PC-3 (cell line): Measurements from ENCODE around the gene PGAM2. TPM values are rescaled to one million over a fixed set of nuclear protein-coding genes. Genes with fewer than 3 reads are reported as not detected.

Source experiments
- ATAC-seq: fragments of 200-7000 bp; cut with Tn5 transposase; 2 replicates; pipeline ENCODE4 v1.9.1; 2020; ENCODE audit warnings: mild to moderate bottlenecking, moderate library complexity
- BruUV-seq: library from RNA; stranded (reverse); fragments of 400-500 nt; replicated peaks from 2 replicates; lab custom pipeline; 2021; lab: Mats Ljungman, UMichigan
- CTCF ChIA-PET: fragments of 300-600 bp; sonication (Branson Sonifier 250); formaldehyde crosslinking; loops from one replicate; lab custom pipeline; 2022; ENCODE audit warnings: antibody characterized with exemption; lab: Charles Lee
- POLR2A ChIA-PET: fragments of 300-600 bp; sonication (Branson Sonifier 250); formaldehyde crosslinking; loops from one replicate; lab custom pipeline; 2022; ENCODE audit warnings: antibody characterized with exemption; ENCODE audit not compliant: unreplicated experiment; lab: Charles Lee
- DNase-seq: peaks from one replicate; pipeline ENCODE4 v3.0.0-alpha.2; 2015
- H2AFZ ChIP-seq: fragments of 300-600 bp; sonication (generic); 2 replicates; pipeline ENCODE4 v1.6.0; 2016; ENCODE audit warnings: antibody characterized with exemption, low read length
- H3F3A ChIP-seq: fragments of 300-600 bp; sonication (generic); one replicate; pipeline ENCODE4 v1.6.0; 2017; ENCODE audit warnings: antibody characterized with exemption, low read length, control low read depth, mild to moderate bottlenecking; ENCODE audit not compliant: unreplicated experiment
- H3K27ac ChIP-seq: fragments of 300-600 bp; sonication (generic); 2 replicates; pipeline ENCODE4 v1.5.1; 2016; ENCODE audit warnings: mild to moderate bottlenecking, low read length
- H3K27me3 ChIP-seq: fragments of 300-600 bp; sonication (generic); 2 replicates; pipeline ENCODE4 v1.6.1; 2016; ENCODE audit warnings: low read length, mixed read lengths
- H3K36me3 ChIP-seq: fragments of 300-600 bp; sonication (generic); 2 replicates; pipeline ENCODE4 v1.6.1; 2016; ENCODE audit warnings: low read depth, mixed run types, low read length, mixed read lengths
- H3K4me1 ChIP-seq: fragments of 300-600 bp; sonication (generic); 2 replicates; pipeline ENCODE4 v1.5.1; 2016; ENCODE audit warnings: low read length; ENCODE audit not compliant: insufficient read depth
- H3K4me2 ChIP-seq: fragments of 300-600 bp; sonication (generic); 2 replicates; pipeline ENCODE4 v1.6.0; 2016; ENCODE audit warnings: low read length
- H3K4me3 ChIP-seq: fragments of 300-600 bp; sonication (generic); 2 replicates; pipeline ENCODE4 v1.5.1; 2016; ENCODE audit warnings: mild to moderate bottlenecking, low read length, mixed read lengths
- H3K79me2 ChIP-seq: fragments of 300-600 bp; sonication (generic); 2 replicates; pipeline ENCODE4 v1.6.1; 2017; ENCODE audit warnings: low read length, mixed read lengths
- H3K9ac ChIP-seq: fragments of 300-600 bp; sonication (generic); 2 replicates; pipeline ENCODE4 v1.6.0; 2016; ENCODE audit warnings: mild to moderate bottlenecking, low read length
- H3K9me2 ChIP-seq: fragments of 300-600 bp; sonication (generic); replicated peaks from 2 replicates; pipeline ENCODE4 v1.6.1; 2016; ENCODE audit warnings: mixed run types, low read length, mixed read lengths
- H3K9me3 ChIP-seq: fragments of 300-600 bp; sonication (generic); 2 replicates; pipeline ENCODE4 v1.6.1; 2016; ENCODE audit warnings: low read length, mixed read lengths
- H4K20me1 ChIP-seq: fragments of 300-600 bp; sonication (generic); 2 replicates; pipeline ENCODE4 v1.6.1; 2016; ENCODE audit warnings: low read length, mixed read lengths
- EZH2 ChIP-seq: fragments of 300-600 bp; sonication (generic); IDR thresholded peaks from one replicate; pipeline ENCODE4 v1.6.1; 2017; ENCODE audit warnings: antibody characterized with exemption, mild to moderate bottlenecking, low read length; ENCODE audit not compliant: unreplicated experiment
- EZH2phosphoT487 ChIP-seq: fragments of 300-600 bp; sonication (generic); IDR thresholded peaks from 2 replicates; pipeline ENCODE4 v1.6.1; 2018; ENCODE audit warnings: mild to moderate bottlenecking, antibody characterized with exemption, low read length, borderline replicate concordance
- intact Hi-C: fragments of 100-400 bp; cut with micrococcal nuclease; formaldehyde crosslinking; loops from 2 replicates; pipeline ENCODE4 v1.9.0; 2023
- total RNA-seq: library from RNA; depleted of rRNA; stranded (reverse); fragments of >200 nt; gene quantifications from 2 replicates; pipeline ENCODE4 v1.2.3, GENCODE V29; 2014
- TF ChIP-seq, protein P1 (sequence below): fragments of 300-600 bp; sonication (generic); conservative IDR thresholded peaks from 2 replicates; pipeline ENCODE4 v1.5.1; 2017; ENCODE audit warnings: antibody characterized with exemption, low read depth, mild to moderate bottlenecking, low read length

Gene PGAM2
- total RNA-seq, 1 experiment from 2014 or later, result 0.95 TPM

DNA sequence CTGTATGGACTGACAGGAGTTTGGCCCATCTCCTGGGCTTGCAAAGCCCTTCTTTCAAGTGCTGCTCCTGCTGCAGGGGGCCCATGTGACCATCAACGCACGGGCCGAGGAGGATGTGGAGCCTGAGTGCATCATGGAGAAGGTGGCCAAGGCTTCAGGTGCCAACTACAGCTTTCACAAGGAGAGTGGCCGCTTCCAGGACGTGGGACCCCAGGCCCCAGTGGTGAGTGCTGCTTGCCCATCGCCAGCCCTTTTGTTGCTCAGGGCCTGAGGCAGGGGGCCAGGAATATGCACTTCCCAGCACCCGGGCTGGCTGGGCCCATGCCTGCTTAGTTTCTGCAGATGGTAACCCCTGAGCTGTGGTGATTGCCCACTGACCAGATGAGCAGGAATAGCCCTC, 8.7 kb downstream of the PGAM2 start:
- H2AFZ ChIP-seq, result no peak overlapping the region
- no peak overlapping the region for H3K4me2 ChIP-seq
- no peak overlapping the region for H3K4me3 ChIP-seq
- no peaks in the 10 kb centered on the region for H3K9me2 ChIP-seq
- peaks cover 52% of the 10 kb centered on the region; the same call in 1 of the 2 replicates for H3K36me3 ChIP-seq
- no peaks in the 10 kb centered on the region for H3F3A ChIP-seq
- TF ChIP-seq, protein P1, sequence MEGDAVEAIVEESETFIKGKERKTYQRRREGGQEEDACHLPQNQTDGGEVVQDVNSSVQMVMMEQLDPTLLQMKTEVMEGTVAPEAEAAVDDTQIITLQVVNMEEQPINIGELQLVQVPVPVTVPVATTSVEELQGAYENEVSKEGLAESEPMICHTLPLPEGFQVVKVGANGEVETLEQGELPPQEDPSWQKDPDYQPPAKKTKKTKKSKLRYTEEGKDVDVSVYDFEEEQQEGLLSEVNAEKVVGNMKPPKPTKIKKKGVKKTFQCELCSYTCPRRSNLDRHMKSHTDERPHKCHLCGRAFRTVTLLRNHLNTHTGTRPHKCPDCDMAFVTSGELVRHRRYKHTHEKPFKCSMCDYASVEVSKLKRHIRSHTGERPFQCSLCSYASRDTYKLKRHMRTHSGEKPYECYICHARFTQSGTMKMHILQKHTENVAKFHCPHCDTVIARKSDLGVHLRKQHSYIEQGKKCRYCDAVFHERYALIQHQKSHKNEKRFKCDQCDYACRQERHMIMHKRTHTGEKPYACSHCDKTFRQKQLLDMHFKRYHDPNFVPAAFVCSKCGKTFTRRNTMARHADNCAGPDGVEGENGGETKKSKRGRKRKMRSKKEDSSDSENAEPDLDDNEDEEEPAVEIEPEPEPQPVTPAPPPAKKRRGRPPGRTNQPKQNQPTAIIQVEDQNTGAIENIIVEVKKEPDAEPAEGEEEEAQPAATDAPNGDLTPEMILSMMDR, result no peak
- no peak for TF ChIP-seq EZH2
- TF ChIP-seq EZH2phosphoT487, result no peak
- DNase-seq (no peak), ATAC-seq (no peak)
- 0 out of 2 replicates have a peak, but pooled peaks cover 2% of the 10 kb centered on the region for H3K79me2 ChIP-seq
- ChIA-PET CTCF (no interaction called here), POLR2A (no interaction called here)
- no TSS peak for BruUV-seq
- intact Hi-C loops, result no loop called here
- H4K20me1 ChIP-seq, result peaks cover 3% of the 10 kb centered on the region; the same call in 1 of the 2 replicates
- H3K9ac ChIP-seq, result no peak overlapping the region
- no peak overlapping the region for H3K27ac ChIP-seq
- H3K9me3 ChIP-seq, result no peaks in the 10 kb centered on the region
- H3K4me1 ChIP-seq, result no peaks in the 10 kb centered on the region
- H3K27me3 ChIP-seq, result no peaks in the 10 kb centered on the region

DNA sequence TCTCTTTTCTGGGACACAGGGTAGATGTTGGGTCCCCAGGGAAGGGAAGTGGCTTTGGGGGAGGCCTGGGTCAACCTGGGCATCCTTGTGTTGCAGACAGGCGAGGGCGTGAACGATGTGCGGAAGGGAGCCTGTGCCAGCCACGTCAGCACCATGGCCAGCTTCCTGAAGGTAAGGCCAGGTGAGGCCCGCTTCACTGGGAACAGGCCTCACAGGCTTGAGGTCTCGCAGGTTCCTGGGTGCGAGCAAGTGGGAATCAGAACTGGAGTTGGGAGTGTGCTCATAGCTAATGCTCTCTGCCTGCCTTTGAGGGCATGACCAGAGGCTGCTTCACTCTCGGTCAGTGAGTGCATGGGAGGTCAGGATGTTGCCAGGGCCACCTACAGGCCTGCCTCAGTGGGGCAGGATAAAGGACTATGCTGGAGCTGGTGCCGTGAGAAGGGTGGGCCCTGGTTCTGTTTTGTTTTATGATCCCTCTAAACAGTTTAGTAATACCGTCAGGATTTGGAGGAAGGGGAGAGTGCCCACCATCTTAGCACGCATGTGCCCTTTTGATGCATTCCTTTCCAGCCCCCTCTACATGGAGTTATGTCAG, 12.5 kb downstream of the PGAM2 start:
- H3K36me3 ChIP-seq, result peaks cover 43% of the 10 kb centered on the region
- POLR2A ChIA-PET, result no interaction called here
- CTCF ChIA-PET, result no interaction called here

More for the DNA sequence above, 12.5 kb downstream of the PGAM2 start:
- peaks cover 33% of the 10 kb centered on the region for H4K20me1 ChIP-seq
- H3K79me2 ChIP-seq, result peaks cover 27% of the 10 kb centered on the region
- no peaks in the 10 kb centered on the region for H3K9me3 ChIP-seq
- H3K9ac ChIP-seq, result no peak overlapping the region
- no peaks in the 10 kb centered on the region for H3K9me2 ChIP-seq
- H3K4me3 ChIP-seq, result no peak overlapping the region
- intact Hi-C loops, result no loop called here
- H3K4me2 ChIP-seq, result no peak overlapping the region
- no peak overlapping the region for H2AFZ ChIP-seq
- peaks cover 20% of the 10 kb centered on the region for H3K4me1 ChIP-seq
- no peak for DNase-seq
- BruUV-seq, result no TSS peak
- no peaks in the 10 kb centered on the region for H3F3A ChIP-seq
- no peak overlapping the region for H3K27ac ChIP-seq
- ATAC-seq, result no peak
- no peaks in the 10 kb centered on the region for H3K27me3 ChIP-seq
- TF ChIP-seq EZH2 (no peak), EZH2phosphoT487 (no peak)
- TF ChIP-seq, protein P1, result no peak
